ENCODE data around the gene FNDC3A.

Gene FNDC3A

GRCh38 chr13:48976576-48977285 lies 1.0 kb downstream of the FNDC3A start:
- DNase-seq (ENCODE audit: low spot score) (peak; percentile 70), ATAC-seq (ENCODE audit: low read depth) (no peak; the same call in 2 of the 3 replicates)
- Histone ChIP-seq H3K27me3 (ENCODE audit: insufficient read depth, poor library complexity, severe bottlenecking) (no peaks in the 10 kb centered on the region), H3K27ac (ENCODE audit: poor library complexity, severe bottlenecking) (peak overlapping the region; percentile 82), H3K9me3 (ENCODE audit: severe bottlenecking) (no peaks in the 10 kb centered on the region), H3K4me3 (ENCODE audit: severe bottlenecking) (peak overlapping the region; percentile 69), H3K4me1 (ENCODE audit: insufficient read depth, poor library complexity, severe bottlenecking) (peaks cover 17% of the 10 kb centered on the region), H3K36me3 (ENCODE audit: low read depth) (no peaks in the 10 kb centered on the region; the same call in 1 of the 2 replicates)
- peak; percentile 1 for TF ChIP-seq CTCF (IDR thresholded peaks at IDR 0.05; ENCODE audit: poor library complexity, severe bottlenecking)

- H3K4me1 ChIP-seq (ENCODE audit: insufficient read depth, poor library complexity, severe bottlenecking) = peaks cover 17% of the 10 kb centered on the region
- no peaks in the 10 kb centered on the region for H3K27me3 ChIP-seq (ENCODE audit: insufficient read depth, poor library complexity, severe bottlenecking)
- no peak for DNase-seq (ENCODE audit: low spot score)
- H3K4me3 ChIP-seq (ENCODE audit: severe bottlenecking) = peak overlapping the region; percentile 69
- peak overlapping the region; percentile 82 for H3K27ac ChIP-seq (ENCODE audit: poor library complexity, severe bottlenecking)
- no peaks in the 10 kb centered on the region for H3K9me3 ChIP-seq (ENCODE audit: severe bottlenecking)
- no peak for TF ChIP-seq CTCF (IDR thresholded peaks at IDR 0.05; ENCODE audit: poor library complexity, severe bottlenecking)
- no peak for ATAC-seq (ENCODE audit: low read depth)
- H3K36me3 ChIP-seq (ENCODE audit: low read depth) = no peaks in the 10 kb centered on the region; the same call in 1 of the 2 replicates
These were observed 1.5 kb downstream of the FNDC3A start for GRCh38 chr13:48977286-48977625.

GRCh38 chr13:48977973-48978372 lies 2.3 kb downstream of the FNDC3A start:
- ATAC-seq (ENCODE audit: low read depth) = no peak
- Histone ChIP-seq H3K27ac (ENCODE audit: poor library complexity, severe bottlenecking) (peak overlapping the region; percentile 82), H3K27me3 (ENCODE audit: insufficient read depth, poor library complexity, severe bottlenecking) (no peaks in the 10 kb centered on the region), H3K36me3 (ENCODE audit: low read depth) (no peaks in the 10 kb centered on the region; the same call in 1 of the 2 replicates), H3K4me1 (ENCODE audit: insufficient read depth, poor library complexity, severe bottlenecking) (peaks cover 17% of the 10 kb centered on the region), H3K9me3 (ENCODE audit: severe bottlenecking) (no peaks in the 10 kb centered on the region), H3K4me3 (ENCODE audit: severe bottlenecking) (peak overlapping the region; percentile 69)
- DNase-seq (ENCODE audit: low spot score) = no peak
- no peak for TF ChIP-seq CTCF (IDR thresholded peaks at IDR 0.05; ENCODE audit: poor library complexity, severe bottlenecking)

DNA sequence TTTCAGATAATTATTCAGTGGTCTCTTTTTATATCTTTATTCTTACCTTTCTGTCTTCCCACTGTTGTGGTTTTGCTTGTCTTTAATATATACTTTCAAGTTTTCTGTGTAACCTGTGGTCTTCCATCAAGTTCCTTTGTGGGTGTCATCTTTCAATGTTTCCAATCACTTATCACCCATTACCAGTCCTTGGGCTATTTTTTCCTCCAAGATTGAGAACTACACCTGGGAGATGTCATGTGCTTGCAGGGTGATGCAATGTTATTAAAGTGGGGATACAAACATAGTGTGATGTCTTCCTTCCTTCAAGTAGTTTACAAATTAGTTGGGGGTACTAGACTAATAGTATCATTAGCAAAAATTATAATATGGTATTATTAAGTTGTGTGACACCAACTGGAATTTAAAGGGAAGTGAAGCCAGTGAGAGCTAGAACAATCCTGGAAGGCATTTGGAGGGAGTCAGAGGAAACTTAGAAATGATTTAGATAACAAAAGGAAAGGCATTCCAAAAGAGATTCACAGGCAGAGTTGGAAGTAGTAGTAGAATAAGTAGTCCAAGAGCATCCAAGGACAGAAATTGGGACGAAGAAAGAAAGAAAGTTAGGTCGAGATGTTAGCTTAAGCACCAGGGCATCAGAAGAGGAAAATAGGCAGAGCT lies 3.4 kb downstream of the FNDC3A start:
- Histone ChIP-seq H3K4me3 (ENCODE audit: severe bottlenecking) (no peak overlapping the region), H3K27me3 (ENCODE audit: insufficient read depth, poor library complexity, severe bottlenecking) (no peaks in the 10 kb centered on the region), H3K27ac (ENCODE audit: poor library complexity, severe bottlenecking) (peak overlapping the region; percentile 82), H3K4me1 (ENCODE audit: insufficient read depth, poor library complexity, severe bottlenecking) (peaks cover 17% of the 10 kb centered on the region), H3K9me3 (ENCODE audit: severe bottlenecking) (no peaks in the 10 kb centered on the region), H3K36me3 (ENCODE audit: low read depth) (no peaks in the 10 kb centered on the region; the same call in 1 of the 2 replicates)
- ATAC-seq (ENCODE audit: low read depth) (no peak), DNase-seq (ENCODE audit: low spot score) (no peak)
- TF ChIP-seq CTCF (IDR thresholded peaks at IDR 0.05; ENCODE audit: poor library complexity, severe bottlenecking) = no peak

DNA sequence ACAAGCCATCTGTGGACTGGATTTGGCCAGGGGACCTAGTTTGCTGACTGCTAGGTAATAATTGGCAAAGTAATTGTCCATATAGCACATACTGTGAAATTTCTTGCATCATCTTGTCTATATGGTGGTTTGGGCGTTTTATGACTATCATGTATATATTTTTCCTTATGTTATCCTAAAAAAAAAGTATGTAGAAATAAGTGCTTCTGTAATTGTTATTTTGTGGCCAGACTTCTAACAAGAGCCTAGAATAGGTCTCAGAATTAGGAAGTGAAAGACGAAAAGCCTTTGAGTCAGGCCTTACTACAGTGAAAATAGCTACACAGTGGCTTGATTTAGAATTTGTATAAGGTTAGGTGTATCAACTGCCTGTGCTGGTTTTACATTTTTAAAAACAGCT lies 4.2 kb downstream of the FNDC3A start:
- no peak for DNase-seq (ENCODE audit: low spot score)
- H3K4me3 ChIP-seq (ENCODE audit: severe bottlenecking) = no peak overlapping the region

More for the DNA sequence above, 4.2 kb downstream of the FNDC3A start:
- ATAC-seq (ENCODE audit: low read depth) = no peak
- no peak for TF ChIP-seq CTCF (IDR thresholded peaks at IDR 0.05; ENCODE audit: poor library complexity, severe bottlenecking)
- Histone ChIP-seq H3K36me3 (ENCODE audit: low read depth) (no peaks in the 10 kb centered on the region; the same call in 1 of the 2 replicates), H3K9me3 (ENCODE audit: severe bottlenecking) (no peaks in the 10 kb centered on the region), H3K4me1 (ENCODE audit: insufficient read depth, poor library complexity, severe bottlenecking) (peaks cover 17% of the 10 kb centered on the region), H3K27me3 (ENCODE audit: insufficient read depth, poor library complexity, severe bottlenecking) (no peaks in the 10 kb centered on the region), H3K27ac (ENCODE audit: poor library complexity, severe bottlenecking) (no peak overlapping the region)

All from RWPE2 (cell line).